NCI-H2227 (cell line): ENCODE results near the gene CDH12.
"Not testable (repeated sequence)": the region's sequence is repeated elsewhere in the genome, so short reads cannot be mapped to it uniquely, and the experiment has no call there.

ENCODE experiments used
- DNase-seq: peaks from one replicate; lab custom pipeline; 2025; ENCODE audit not compliant: unreplicated experiment; lab: John Stamatoyannopoulos, UW

CDH12 gene

DNA sequence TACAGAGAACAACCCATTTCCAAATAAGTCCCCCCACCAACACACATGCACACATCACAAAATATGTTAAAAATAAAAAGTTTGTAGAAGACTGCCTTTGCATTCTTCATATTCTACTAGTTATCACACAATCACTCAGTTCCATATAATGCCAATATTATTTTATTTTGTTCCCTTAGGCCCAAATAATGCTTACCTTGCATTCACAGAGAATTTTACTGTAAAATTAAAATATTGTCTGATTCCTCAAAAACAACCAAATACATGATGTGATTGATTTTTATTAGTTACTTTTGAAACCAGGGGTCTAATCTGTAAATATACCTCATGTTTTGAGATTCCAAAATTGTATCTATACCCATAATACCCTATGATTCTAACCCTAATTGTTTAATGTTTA is 536.9 kb downstream of the CDH12 start:
- no peak for DNase-seq

DNA sequence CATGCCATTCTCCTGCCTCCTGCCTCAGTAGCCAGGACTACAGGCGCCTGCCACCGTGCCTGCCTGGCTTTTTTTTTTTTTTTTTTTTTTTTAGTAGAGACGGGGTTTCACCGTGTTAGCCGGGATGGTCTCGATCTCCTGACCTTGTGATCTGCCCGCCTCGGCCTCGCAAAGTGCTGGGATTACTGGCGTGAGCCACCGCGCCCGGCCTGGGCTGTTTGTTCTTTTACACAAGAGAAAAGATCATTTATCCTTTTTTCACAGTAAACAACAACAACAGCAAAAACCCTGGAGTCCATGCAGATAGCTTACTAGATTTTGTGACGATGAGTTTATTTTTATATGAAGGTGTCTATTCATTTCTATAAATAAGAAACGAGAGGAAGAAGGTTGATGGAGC is 538.1 kb downstream of the CDH12 start:
- DNase-seq: not testable (repeated sequence)

DNA sequence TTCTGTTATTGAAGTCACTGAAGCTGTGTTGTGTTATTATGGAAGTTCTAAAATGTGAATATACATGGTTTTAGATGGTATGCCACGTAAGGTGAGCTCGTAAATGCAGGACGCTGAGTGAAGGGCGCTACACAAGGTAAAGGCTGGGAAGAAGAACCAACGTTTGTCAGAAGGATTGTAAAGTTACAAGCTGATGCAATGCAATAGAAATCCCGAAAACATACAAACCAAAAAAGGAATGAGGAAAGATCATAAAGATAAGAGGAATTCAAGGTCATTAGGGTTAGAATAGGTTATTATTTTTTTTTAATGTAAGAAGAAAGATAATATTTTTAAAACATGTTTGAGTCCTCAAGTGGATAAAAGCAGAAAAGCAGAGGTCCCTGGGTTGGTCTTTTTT is 538.6 kb downstream of the CDH12 start:
- no peak for DNase-seq

DNA sequence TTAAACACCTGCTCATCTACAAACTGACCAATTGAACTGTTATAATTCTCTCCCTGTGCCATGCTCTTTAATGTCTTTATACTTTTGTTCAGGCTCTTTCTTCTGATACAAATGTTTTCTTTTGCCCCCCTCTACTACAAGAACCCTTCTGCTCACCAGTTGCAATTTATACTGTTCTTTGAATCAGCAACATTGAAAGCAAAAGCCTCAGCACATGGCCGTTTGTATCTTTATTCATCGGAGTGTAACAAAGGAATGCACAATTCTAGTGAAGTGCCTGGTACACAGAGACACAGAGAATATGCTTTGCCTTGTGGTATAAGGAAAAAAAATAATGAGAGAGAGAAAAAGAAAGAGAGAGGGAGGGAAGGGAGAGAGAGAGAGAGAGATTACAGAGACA is 547.1 kb downstream of the CDH12 start:
- DNase-seq: no peak

DNA sequence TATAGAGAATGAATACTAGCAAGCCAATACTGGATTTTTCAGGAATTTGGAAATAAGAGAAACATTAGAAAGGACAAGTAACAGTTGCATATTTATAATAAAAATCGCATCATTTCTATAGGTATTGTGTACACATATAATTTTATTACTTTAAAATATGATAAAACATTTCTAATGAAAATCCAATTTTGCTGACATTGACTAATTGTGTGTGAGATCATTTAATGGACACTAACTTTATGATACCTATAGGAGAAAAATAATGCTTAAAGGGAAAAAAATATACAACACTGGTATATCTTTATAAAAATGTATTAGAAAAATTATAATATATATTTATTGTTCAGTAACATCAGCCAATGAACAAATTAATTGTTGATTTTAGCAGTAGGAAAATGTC is 557.3 kb downstream of the CDH12 start:
- no peak for DNase-seq

DNA sequence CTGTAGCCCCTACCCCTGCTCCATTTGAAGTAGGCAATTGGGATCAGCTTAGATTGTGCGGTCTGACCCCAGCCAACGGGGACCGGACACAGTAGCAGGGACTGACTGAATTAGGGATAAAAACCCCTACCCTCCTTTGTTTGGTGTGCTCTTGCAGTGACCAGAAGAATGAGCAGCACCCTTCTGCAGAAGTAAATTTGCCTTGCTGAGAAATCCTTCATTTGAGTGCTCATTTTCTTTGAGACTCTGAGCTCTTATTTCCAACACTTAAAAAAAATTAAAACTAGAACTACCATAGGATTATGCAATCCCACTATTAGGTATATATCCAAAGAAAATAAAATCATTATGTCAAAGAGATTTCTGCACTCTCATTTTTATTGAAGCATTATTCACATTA is 560.0 kb downstream of the CDH12 start:
- DNase-seq: no peak

DNA sequence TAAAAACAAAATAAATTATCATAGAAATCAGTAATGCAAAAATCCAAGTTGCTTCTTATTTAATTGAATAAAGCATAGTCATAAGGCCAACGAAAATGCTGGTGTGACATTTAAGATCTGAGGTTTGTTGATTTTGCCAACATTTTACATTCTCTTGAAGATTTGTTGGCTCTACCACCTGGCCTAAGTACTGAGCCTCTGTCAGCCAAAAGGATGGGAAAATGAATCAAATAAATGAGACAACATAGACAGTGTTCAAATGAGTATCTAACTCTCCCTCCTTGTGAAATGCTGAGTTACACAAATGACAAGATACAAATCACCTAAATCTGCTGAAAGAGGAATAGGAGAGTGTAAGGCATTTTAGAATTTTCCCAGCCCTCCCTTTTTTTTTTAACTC is 575.0 kb downstream of the CDH12 start:
- DNase-seq: no peak

DNA sequence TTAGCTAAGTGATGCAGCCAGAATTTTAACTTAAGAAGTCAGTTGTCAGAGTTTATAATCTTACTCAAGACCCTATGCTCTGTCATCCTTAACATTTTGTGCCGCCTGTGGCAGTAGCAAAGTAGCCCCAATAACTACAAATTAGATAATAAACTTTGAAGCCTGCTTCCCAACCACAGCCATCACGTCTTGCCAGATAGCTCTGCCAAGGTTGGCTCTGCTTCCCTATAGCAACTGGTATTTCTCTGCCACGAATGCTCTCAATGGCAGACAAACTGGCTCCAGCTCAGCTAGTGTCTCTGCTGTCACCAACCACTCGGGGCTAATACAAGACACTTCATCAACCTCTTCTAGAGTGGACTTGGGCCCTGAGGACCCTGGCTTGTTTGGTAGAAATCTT is 576.1 kb downstream of the CDH12 start:
- no peak for DNase-seq

DNA sequence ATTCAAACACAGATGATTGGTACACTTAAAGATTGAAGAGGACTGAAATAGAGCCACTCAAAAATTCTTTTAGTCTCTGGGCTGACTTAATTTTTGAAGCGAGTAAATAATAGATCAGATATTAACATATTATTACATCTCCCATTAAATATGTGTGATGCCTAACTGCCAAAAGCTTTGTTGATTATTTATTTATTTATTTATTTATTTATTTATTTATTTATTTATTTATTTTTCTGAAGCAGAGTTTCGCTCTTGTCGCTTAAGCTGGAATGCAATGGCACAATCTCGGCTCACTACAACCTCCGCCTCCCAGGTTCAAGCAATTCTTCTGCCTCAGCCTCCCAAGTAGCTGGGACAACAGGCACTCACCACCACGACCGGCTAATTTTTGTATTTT is 587.3 kb downstream of the CDH12 start:
- not testable (repeated sequence) for DNase-seq

DNA sequence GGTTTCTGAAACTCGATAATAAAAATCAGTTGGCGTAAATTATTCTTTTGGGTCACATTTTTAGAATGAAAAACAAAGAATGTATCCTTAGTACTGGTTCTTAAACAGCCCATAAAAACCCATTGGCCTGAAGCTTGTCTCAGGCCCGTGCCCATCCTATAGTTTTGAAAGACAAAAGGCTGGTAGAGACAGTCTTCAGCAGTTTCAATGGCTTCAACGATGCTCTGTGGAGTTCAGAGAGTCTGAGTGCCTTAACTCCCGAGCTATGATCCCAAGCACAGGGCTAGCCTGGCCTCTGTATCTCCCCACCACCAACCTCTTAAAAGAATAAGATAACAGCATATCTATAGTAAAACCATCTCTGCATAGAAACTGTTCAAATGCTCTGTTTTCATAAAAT is 595.0 kb downstream of the CDH12 start:
- no peak for DNase-seq

DNA sequence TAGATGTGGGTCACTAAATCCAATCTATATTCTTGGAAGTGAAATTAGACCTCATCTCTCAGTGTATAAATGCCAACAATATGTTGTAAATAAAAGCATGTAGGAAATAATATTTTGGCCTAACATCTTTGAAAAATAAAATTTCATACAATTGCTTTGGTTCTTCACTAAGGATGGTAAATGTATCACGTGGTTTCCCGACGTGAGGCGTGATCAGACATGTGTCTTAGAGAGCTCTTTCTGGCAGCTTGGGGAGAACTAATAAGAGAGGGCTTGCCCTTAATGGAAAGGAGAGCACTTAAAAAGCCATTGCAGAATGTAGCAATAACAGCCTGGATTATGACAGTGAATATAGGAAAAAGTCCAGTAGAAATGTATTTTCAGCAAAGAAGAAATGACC is 602.6 kb downstream of the CDH12 start:
- peak; percentile 53 for DNase-seq

DNA sequence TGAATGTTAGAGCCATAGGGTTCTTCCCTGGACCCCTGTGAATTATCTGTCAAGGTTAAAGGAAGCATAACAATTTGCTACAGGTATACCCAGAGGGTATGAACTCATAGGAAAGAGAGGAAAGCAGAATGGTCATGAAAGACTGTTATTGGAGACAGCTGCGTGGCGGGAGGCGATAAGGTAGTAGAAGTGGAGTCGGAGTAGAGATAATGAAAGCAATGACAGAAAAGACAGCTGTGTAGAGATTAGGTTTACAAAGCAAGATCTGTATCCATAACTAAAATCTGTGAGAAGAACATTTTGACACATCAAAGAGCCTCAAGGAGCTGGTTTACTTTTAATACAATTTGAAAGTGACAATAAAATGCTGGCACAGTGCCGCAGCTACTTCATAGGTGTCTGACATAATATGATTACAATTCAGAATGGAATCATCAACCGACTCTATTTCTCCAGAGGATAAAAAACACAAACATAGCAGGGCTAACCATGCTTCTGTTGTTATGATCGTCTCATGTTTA is 603.9 kb downstream of the CDH12 start:
- no peak for DNase-seq

DNA sequence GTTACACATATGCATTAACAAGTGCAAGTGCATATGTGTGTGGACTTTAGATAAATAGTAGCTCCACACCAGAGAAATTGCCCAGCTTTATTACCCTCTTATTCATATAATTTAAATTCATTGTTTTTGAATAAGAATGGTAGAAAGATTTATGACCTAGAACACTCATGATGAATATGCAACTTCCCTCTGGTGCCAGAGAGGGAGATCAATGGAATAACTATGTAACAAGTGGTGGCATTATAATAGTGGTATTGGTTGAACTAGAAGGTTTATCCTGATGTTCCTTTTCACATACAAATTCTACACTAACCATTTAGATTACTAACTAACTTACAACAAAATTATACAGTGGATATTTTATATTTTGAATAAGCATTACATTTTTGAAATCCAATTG is 607.4 kb downstream of the CDH12 start:
- no peak for DNase-seq

DNA sequence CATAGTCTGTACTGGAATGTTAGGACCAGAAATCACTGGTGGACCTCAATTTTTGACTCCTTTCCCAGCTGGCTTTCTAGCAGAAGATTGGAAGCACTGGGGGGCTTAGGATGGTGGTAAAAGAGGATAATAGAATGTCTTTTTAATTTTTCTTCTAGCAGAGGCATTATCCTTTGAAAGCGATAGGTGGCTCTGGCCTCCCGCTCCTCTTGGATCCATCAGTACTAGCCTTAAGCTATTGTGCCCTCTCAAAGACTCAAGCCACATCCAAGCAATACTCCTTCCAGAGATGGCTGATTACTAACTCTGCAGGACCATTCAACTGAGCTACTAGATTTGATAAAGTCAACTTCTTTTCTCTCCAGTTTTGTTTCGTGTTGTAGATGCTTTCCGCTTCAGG is 610.6 kb downstream of the CDH12 start:
- DNase-seq: no peak

DNA sequence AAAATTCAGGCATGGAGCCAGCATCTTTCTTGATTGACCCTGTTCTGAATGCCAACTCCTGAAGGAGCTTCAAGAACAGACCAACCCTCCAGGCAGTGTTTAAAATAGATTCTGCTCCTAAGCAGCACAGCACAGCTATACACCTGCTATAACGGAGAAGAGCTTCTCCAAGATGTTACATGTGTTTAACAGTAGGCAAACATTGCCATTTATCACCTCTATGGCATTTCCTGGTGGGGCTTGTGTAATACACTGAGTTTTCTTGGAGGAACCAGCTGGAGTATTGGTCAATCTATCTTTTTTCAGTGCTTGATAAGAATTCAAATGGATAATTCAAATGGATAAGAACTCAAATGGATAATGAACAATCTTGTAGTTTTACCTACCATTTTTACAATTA is 615.1 kb downstream of the CDH12 start:
- no peak for DNase-seq

DNA sequence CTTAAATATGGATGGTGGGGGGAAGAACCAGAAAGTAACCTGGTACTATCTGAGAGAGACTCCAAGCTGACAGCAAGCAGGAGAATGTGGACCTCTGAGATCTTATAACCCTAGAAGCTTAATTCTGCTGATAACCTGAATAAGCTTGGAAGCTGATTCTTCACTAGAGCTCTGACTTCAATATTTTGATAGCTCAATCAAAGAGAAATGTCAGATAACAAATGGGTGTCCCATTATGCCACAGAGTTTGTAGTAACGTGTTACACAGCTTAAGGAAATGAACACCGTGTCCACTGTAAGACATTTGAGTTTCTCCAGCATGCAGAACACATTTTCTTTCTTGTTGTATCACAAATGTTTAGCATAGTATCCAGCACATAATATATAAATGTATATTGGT is 626.7 kb downstream of the CDH12 start:
- DNase-seq: no peak

DNA sequence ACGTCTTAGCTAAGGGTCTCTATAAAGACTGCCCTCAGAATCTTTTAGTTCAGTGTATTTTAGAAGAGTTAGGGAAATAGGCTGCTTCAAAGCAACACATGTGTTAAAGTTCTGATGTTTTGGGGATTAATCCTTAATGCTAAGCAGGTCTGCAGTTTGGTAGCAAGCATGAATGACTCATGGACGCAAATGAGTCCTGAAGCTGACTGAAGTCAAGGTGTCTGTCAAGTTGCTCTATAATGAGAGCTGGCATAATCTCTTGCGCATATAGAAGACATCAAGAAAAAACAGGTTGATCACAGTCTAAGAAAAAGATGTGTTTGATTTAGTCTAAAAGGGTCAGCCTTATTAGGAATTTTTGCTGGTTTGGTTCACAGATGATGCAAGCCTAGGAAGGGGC is 630.1 kb downstream of the CDH12 start:
- DNase-seq: no peak

DNA sequence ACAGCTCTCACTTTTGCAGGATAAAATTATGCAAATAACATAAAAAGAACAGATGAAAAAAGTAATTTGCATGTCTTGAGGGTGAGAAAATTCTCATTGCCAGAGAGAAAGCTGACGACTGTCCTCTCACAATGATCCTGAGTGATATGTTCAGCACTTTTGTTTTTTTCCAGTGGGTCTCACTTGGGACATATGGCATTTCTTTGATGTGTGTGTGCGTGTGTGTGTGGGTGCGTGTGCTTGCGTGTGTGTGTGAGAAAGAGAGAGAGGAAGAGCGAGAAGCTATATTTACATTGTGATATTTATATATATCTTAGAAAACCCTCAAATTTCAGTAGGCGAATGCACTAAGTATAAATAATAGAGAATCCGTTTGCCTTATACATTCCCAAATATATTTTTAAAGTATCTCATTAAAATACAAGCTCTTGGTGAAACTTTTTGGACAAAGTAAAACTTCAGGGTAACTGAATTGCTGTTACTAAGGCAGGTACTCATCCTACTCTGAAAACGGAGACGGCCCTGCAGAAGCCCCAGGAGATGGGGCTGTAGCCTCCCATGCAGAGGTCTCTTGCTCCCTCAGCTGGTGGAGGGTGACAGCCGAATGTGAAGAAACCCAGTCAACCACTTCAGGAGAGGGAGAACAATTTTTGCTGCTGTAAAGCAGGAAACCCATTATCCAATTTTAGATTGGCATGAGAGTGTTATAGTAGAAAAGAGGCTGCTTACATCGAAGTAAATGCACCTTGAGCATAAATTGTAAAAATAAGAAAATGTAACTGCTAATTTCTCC is 639.2 kb downstream of the CDH12 start:
- peak; percentile 55 for DNase-seq

DNA sequence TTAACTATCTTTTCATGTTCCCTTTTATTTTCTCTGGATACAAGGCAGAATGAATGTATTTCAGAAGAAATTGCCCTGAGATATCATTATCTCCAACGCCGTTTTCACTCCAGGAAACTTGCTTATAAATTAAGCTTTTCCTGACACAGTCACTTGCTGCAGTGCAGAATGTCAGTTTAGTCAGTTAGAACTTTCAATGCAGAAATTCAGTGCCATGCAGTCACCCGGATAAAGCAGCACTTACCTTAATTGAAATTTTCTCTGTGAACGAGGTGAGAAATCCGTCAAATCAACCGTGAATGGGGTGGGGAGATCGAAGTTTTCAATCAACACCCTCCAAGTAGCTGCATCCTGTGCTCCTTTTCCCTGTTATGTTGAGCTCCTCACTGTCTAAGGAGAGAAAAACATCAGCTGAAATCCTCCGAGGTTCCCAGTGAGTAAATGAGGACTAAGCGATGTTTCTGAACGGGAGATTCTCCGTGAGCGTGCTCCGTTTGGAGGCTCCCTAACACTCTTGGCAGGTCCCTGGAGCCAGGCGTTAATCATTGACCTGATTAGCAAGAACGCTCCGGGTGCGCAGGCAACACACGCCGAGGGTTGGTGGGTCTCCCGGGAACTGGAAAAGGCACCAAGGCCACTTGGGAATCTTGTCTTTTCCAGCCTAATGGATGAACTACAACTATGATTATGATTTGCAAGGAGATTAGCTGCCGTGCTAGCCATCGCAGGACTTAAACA is 640.7 kb downstream of the CDH12 start:
- not testable (repeated sequence) for DNase-seq

DNA sequence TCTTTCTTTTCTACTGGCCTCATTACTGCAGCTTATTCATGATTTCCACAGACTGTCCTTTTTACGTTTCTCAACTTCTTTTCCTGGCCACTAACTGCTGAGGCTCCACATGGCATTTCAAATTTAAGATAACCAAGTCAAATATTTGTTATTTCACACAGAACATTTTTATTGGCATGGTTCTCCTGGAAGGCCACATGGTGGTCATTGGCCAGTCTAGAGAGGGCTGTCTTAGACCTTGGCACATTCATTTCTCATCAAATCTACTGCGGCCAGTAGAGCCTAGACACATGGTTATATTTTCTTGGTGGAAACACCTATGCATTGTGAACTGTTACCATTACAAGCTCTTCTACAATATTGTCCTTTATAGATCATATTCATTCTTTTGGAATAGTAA is 644.7 kb downstream of the CDH12 start:
- DNase-seq: not testable (repeated sequence)

DNA sequence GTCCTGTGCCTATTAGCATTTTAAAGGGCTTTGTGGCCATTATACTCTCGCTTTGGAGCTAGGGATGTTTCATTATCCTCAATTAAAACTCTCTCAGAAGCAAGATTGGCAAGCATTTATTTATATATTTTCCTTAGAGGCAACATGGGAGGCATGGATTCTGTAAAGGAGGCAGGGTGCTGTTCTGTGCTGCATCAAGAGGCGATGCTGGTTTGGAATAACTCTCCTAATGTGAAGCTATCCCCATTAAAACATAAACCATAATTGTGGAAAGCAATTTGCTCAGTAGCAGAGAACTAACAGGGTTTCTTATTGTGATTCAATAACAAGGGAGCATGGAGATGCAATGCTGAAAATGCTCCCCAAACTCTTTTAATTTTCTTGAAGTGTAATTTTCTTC is 664.5 kb downstream of the CDH12 start:
- DNase-seq: not testable (repeated sequence)

DNA sequence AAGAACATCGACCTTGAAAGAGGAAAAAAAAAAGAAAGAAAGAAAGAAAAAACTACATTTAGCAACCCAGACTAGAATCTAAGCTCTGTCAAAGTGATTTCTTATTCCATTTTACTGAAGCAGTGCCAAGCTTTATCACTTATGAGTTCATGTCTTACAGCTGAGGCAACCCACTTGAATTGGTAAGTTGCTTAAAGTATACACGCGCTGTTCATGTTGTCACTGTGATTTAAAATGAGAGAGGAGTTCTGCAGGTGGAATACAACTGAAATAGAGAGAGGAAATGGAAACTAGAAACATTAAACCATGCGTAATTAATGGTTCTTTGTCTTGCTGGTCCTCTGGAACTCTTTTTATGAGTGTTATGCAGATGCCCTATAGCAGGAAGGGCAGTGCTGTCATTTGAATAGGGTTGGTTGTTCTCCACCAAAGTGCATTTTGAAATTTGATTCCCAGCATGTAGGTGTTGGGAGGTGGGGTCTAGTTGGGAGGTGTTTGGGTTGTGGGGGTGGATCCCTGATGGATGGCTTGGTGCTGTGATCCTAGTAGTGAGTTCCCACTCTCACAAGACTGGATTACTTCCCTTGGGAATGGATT is 665.4 kb downstream of the CDH12 start:
- not testable (repeated sequence) for DNase-seq
